Type B pancreatic cell (in vitro differentiated cells): ENCODE data around the gene STEAP3. TPM values are rescaled to one million over a fixed set of nuclear protein-coding genes. Genes with fewer than 3 reads are reported as not detected.

Experiments
- DNase-seq: peaks from one replicate; pipeline ENCODE4 v3.0.0; 2021; ENCODE audit warnings: mixed read lengths; ENCODE audit not compliant: unreplicated experiment; ENCODE audit errors: extremely low spot score
- H3K27ac Mint-ChIP-seq: 2 replicates; pipeline ENCODE4 v1.8.0; 2021; ENCODE audit warnings: mild to moderate bottlenecking, mixed read lengths
- H3K27me3 Mint-ChIP-seq: 2 replicates; pipeline ENCODE4 v1.8.0; 2021; ENCODE audit warnings: mixed read lengths
- H3K36me3 Mint-ChIP-seq: 2 replicates; pipeline ENCODE4 v1.8.0; 2021; ENCODE audit warnings: mixed read lengths
- H3K4me1 Mint-ChIP-seq: one replicate; pipeline ENCODE4 v1.8.0; 2021; ENCODE audit warnings: mixed read lengths; ENCODE audit not compliant: unreplicated experiment
- H3K4me3 Mint-ChIP-seq: 2 replicates; pipeline ENCODE4 v1.8.0; 2021; ENCODE audit warnings: mild to moderate bottlenecking, mixed read lengths
- H3K9me3 Mint-ChIP-seq: 2 replicates; pipeline ENCODE4 v1.8.0; 2021; ENCODE audit warnings: mixed read lengths
- CTCF ChIP-seq: fragments of 200-600 bp; sonication (generic); conservative IDR thresholded peaks from 2 replicates; pipeline ENCODE4 v1.5.0; 2021; ENCODE audit warnings: antibody characterized with exemption, mild to moderate bottlenecking
- long read RNA-seq: library from polyadenylated mRNA; unstranded; transcript quantifications from one replicate; pipeline ENCODE4 v2.0.0, GENCODE V29; 2020
- total RNA-seq: library from RNA; stranded (reverse); gene quantifications from 2 replicates; pipeline ENCODE4 v1.2.1, GENCODE V29; 2021; ENCODE audit warnings: low replicate concordance

STEAP3 gene
- 19.0 and 25.5 TPM in 2 replicates for total RNA-seq
- long read RNA-seq, full-length matches to known transcripts = 13 of 34 reads
- long read RNA-seq, partial matches to known transcripts = 10 of 34 reads
- long read RNA-seq, other reads (novel, unspliced or antisense) = 11 of 34 reads

GRCh38 chr2:119223521-119224390, at the start of gene STEAP3:
TSS of gene STEAP3 (plus strand) at chr2:119223834. CDS start at chr2:119231013, 7,179 bp downstream.
- H3K27ac Mint-ChIP-seq = no peak within 1 kb of the TSS
- H3K4me1 Mint-ChIP-seq = peaks cover 11% of the 10 kb centered on the region
- peak; percentile 77 for DNase-seq

GRCh38 chr2:119174216-119174992, 49.2 kb upstream of the STEAP3 start:
- H3K4me3 Mint-ChIP-seq = no peak overlapping the region
- no peaks in the 10 kb centered on the region for H3K9me3 Mint-ChIP-seq
- H3K27ac Mint-ChIP-seq = no peak overlapping the region
- no peaks in the 10 kb centered on the region for H3K4me1 Mint-ChIP-seq
- DNase-seq = no peak
- no peaks in the 10 kb centered on the region for H3K36me3 Mint-ChIP-seq
- TF ChIP-seq CTCF = peak; percentile 84
- peaks cover 11% of the 10 kb centered on the region for H3K27me3 Mint-ChIP-seq

More at GRCh38 chr2:119223521-119224390, at the start of gene STEAP3:
- H3K4me3 Mint-ChIP-seq = peak within 1 kb of the TSS; percentile 70
- H3K9me3 Mint-ChIP-seq = no peaks in the 10 kb centered on the region
- peaks cover 42% of the 10 kb centered on the region for H3K27me3 Mint-ChIP-seq
- TF ChIP-seq CTCF = no peak
- no peaks in the 10 kb centered on the region for H3K36me3 Mint-ChIP-seq

GRCh38 chr2:119174993-119175347, 48.7 kb upstream of the STEAP3 start:
- Mint-ChIP-seq H3K4me3 (no peak overlapping the region), H3K27me3 (peaks cover 10% of the 10 kb centered on the region), H3K4me1 (no peaks in the 10 kb centered on the region), H3K9me3 (no peaks in the 10 kb centered on the region), H3K27ac (no peak overlapping the region), H3K36me3 (no peaks in the 10 kb centered on the region)
- no peak for DNase-seq
- TF ChIP-seq CTCF = no peak

- Mint-ChIP-seq H3K4me1 (no peaks in the 10 kb centered on the region), H3K27ac (no peak overlapping the region), H3K27me3 (peaks cover 10% of the 10 kb centered on the region), H3K36me3 (no peaks in the 10 kb centered on the region), H3K9me3 (no peaks in the 10 kb centered on the region), H3K4me3 (no peak overlapping the region)
- no peak for TF ChIP-seq CTCF
- no peak for DNase-seq
Measured at GRCh38 chr2:119175517-119175916, 48.1 kb upstream of the STEAP3 start.

DNA sequence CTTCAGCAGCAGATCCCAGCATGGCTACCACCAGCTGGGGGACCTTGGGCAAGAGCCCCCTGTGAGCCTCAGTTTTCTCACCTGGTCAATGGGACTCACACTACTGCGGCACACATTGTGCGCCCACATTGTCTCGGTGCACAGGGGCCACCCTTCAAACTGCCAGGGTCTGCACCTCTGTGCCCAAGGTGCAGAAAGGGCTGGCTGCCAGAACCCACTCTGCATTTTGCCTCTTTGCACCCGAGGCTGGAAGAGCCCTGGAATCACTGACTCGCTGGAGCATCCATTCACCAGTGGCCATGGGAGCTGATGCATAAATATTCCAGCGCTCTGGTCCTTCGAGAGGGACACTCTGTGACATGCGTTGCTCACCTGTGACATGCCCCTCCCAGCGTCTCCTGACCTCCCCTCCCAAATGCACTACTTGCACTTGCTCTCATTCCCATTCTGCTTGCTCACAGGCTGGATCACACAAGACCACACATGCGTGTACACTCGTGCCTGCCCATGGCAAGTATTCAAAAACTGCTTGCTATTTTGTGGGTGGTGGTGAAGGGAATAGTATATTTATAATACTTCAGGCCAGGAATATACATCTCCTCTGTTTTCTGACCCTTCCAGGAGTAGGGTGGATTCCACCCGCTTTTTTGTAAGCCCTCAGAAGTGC, 46.3 kb upstream of the STEAP3 start:
- no peak for DNase-seq
- no peaks in the 10 kb centered on the region for H3K36me3 Mint-ChIP-seq
- no peaks in the 10 kb centered on the region for H3K4me1 Mint-ChIP-seq
- TF ChIP-seq CTCF = no peak
- peaks cover 4% of the 10 kb centered on the region for H3K27me3 Mint-ChIP-seq
- H3K27ac Mint-ChIP-seq = no peak overlapping the region
- H3K9me3 Mint-ChIP-seq = no peaks in the 10 kb centered on the region
- no peak overlapping the region for H3K4me3 Mint-ChIP-seq
